H1 (cell line): ENCODE measurements around the gene IRGQ. TPM values are rescaled to one million over a fixed set of nuclear protein-coding genes. Genes with fewer than 3 reads are reported as not detected.
A peak's percentile ranks its signal among the peaks of the same experiment; 100 is the strongest.

Experiments
- CTCF ChIA-PET: fragments of 300-600 bp; sonication (Branson Sonifier 250); formaldehyde crosslinking; loops from one replicate; lab custom pipeline; 2021; ENCODE audit not compliant: partially characterized antibody; lab: Charles Lee
- POLR2A ChIA-PET: fragments of 300-600 bp; sonication (Branson Sonifier 250); formaldehyde crosslinking; loops from one replicate; lab custom pipeline; 2021; ENCODE audit warnings: inconsistent platforms; ENCODE audit not compliant: partially characterized antibody; lab: Charles Lee
- DNase-seq, 2 experiments: peaks; one replicate each; pipeline versions ENCODE4 v3.0.0 to v3.0.0-alpha.2; 2010 to 2022; ENCODE audit warnings: low spot score in 2 of 2, low read depth in 1 of 2, mixed read lengths in 1 of 2
- FAIRE-seq: peaks from 2 replicates; lab custom pipeline; 2011; peaks lifted over from hg19 to GRCh38; lab: Jason Lieb, UNC
- H2AFZ ChIP-seq: 2 replicates; pipeline ENCODE4 v1.8.1; 2012; ENCODE audit warnings: low read length, inconsistent platforms
- H2AK5ac ChIP-seq: 2 replicates; pipeline ENCODE4 v1.6.1; 2013; ENCODE audit warnings: low read depth, low read length
- H2BK120ac ChIP-seq: replicated peaks from 2 replicates; pipeline ENCODE3; 2013; ENCODE audit warnings: low read depth, low read length, inconsistent platforms
- H2BK12ac ChIP-seq: 2 replicates; pipeline ENCODE4 v1.6.1; 2013; ENCODE audit warnings: low read depth, low read length
- H2BK15ac ChIP-seq: 2 replicates; pipeline ENCODE4 v1.6.1; 2013; ENCODE audit warnings: low read length
- H2BK20ac ChIP-seq: 2 replicates; pipeline ENCODE4 v1.6.1; 2013; ENCODE audit warnings: low read length
- H2BK5ac ChIP-seq: 2 replicates; pipeline ENCODE4 v1.6.1; 2013; ENCODE audit warnings: low read depth, low read length
- H3K14ac ChIP-seq: 2 replicates; pipeline ENCODE4 v1.6.1; 2013; ENCODE audit warnings: inconsistent platforms; ENCODE audit not compliant: insufficient read length
- H3K18ac ChIP-seq: 2 replicates; pipeline ENCODE4 v1.6.1; 2013; ENCODE audit warnings: low read length; ENCODE audit errors: extremely low read depth
- H3K23ac ChIP-seq: 2 replicates; pipeline ENCODE4 v1.6.1; 2013; ENCODE audit warnings: inconsistent platforms; ENCODE audit not compliant: insufficient read length
- H3K23me2 ChIP-seq: 2 replicates; pipeline ENCODE4 v1.6.1; 2013; ENCODE audit warnings: low read depth, low read length
- H3K27ac ChIP-seq: 2 replicates; pipeline ENCODE4 v1.6.1; 2011; ENCODE audit warnings: low read depth, low read length, inconsistent platforms
- H3K27me3 ChIP-seq, 4 experiments: replicated peaks in 1 of 4; 1 replicate in 1 of 4; 2 replicates in 3 of 4; pipeline versions ENCODE4 v1.6.1 to v1.8.1; 2011 to 2013; ENCODE audit warnings: low read length in 3 of 4, mild to moderate bottlenecking in 3 of 4, inconsistent platforms in 2 of 4, mixed read lengths in 2 of 4, moderate library complexity in 1 of 4; ENCODE audit not compliant: control insufficient read depth in 3 of 4, insufficient read depth in 3 of 4; ENCODE audit errors: extremely low read depth in 1 of 4
- H3K36me3 ChIP-seq, 4 experiments: 2 replicates each; pipeline versions ENCODE4 v1.6.1 to v1.8.1; 2011 to 2013; ENCODE audit warnings: mild to moderate bottlenecking in 4 of 4, low read length in 3 of 4, moderate library complexity in 2 of 4, control low read depth in 1 of 4, inconsistent platforms in 1 of 4; ENCODE audit not compliant: insufficient read depth in 4 of 4, control insufficient read depth in 2 of 4
- H3K4ac ChIP-seq: replicated peaks from 2 replicates; pipeline ENCODE3; 2013; ENCODE audit warnings: low read length, low read depth, mixed read lengths, inconsistent platforms; ENCODE audit not compliant: insufficient read length
- H3K4me1 ChIP-seq, 4 experiments: replicated peaks in 1 of 4; 1 replicate in 1 of 4; 2 replicates in 3 of 4; pipeline versions ENCODE4 v1.6.1 to v1.8.1; 2011 to 2013; ENCODE audit warnings: low read length in 3 of 4, inconsistent platforms in 2 of 4, mixed read lengths in 1 of 4; ENCODE audit not compliant: insufficient read depth in 4 of 4, control insufficient read depth in 3 of 4
- H3K4me2 ChIP-seq, 2 experiments: 2 replicates each; pipeline versions ENCODE4 v1.6.1 to v1.8.1; 2011 to 2013; ENCODE audit warnings: low read depth in 2 of 2, low read length in 2 of 2, control low read depth in 1 of 2, inconsistent platforms in 1 of 2, mild to moderate bottlenecking in 1 of 2; ENCODE audit not compliant: insufficient read depth in 1 of 2
- H3K4me3 ChIP-seq, 4 experiments: fragments of 200-600, 300-600 bp in 1 of 4; sonication (generic), shearing (Covaris generic), sonication (Bioruptor Twin) in 1 of 4; 2 replicates each; pipeline versions ENCODE4 v1.5.1 to v1.8.1; 2011 to 2016; ENCODE audit warnings: low read length in 4 of 4, low read depth in 3 of 4, control low read depth in 2 of 4, inconsistent platforms in 2 of 4, mild to moderate bottlenecking in 2 of 4, mixed read lengths in 1 of 4, moderate library complexity in 1 of 4; ENCODE audit not compliant: insufficient read depth in 2 of 4; ENCODE audit errors: extremely low read depth in 1 of 4
- H3K56ac ChIP-seq: replicated peaks from 2 replicates; pipeline ENCODE3; 2013; ENCODE audit warnings: low read depth, mild to moderate bottlenecking, mixed read lengths, low read length, inconsistent platforms; ENCODE audit not compliant: insufficient read length
- H3K79me1 ChIP-seq: 2 replicates; pipeline ENCODE4 v1.6.1; 2013; ENCODE audit warnings: low read depth, low read length, control low read depth
- H3K79me2 ChIP-seq, 2 experiments: 2 replicates each; pipeline versions ENCODE4 v1.6.1 to v1.8.1; 2012 to 2013; ENCODE audit warnings: low read length in 2 of 2, mild to moderate bottlenecking in 2 of 2, inconsistent platforms in 1 of 2; ENCODE audit not compliant: insufficient read depth in 2 of 2, control insufficient read depth in 1 of 2
- H3K9ac ChIP-seq, 4 experiments: replicated peaks in 1 of 4; 1 replicate in 1 of 4; 2 replicates in 3 of 4; pipeline versions ENCODE4 v1.6.1 to v1.8.1; 2011 to 2013; ENCODE audit warnings: low read depth in 3 of 4, low read length in 3 of 4, control low read depth in 2 of 4, mild to moderate bottlenecking in 2 of 4, moderate library complexity in 2 of 4, inconsistent platforms in 1 of 4; ENCODE audit errors: extremely low read depth in 1 of 4
- H3K9me3 ChIP-seq, 2 experiments: 2 replicates each; pipeline versions ENCODE4 v1.6.1 to v1.8.1; 2012 to 2013; ENCODE audit warnings: mild to moderate bottlenecking in 2 of 2, moderate library complexity in 2 of 2, control low read depth in 1 of 2, inconsistent platforms in 1 of 2, low read depth in 1 of 2, low read length in 1 of 2, mixed read lengths in 1 of 2; ENCODE audit not compliant: insufficient read depth in 2 of 2
- H4K20me1 ChIP-seq, 2 experiments: replicated peaks in 1 of 2; 2 replicates each; pipeline versions ENCODE3 to v1.8.1; 2011 to 2013; ENCODE audit warnings: inconsistent platforms in 2 of 2, low read length in 2 of 2, mild to moderate bottlenecking in 1 of 2; ENCODE audit not compliant: insufficient read depth in 2 of 2, control insufficient read depth in 1 of 2
- H4K5ac ChIP-seq: 2 replicates; pipeline ENCODE4 v1.6.1; 2013; ENCODE audit warnings: low read length, low read depth, mixed read lengths, inconsistent platforms; ENCODE audit not compliant: insufficient read length
- H4K8ac ChIP-seq: 2 replicates; pipeline ENCODE4 v1.8.0; 2013; ENCODE audit warnings: mild to moderate bottlenecking, moderate library complexity, low read length, inconsistent platforms; ENCODE audit not compliant: insufficient read depth; ENCODE audit errors: extremely low read depth
- H4K91ac ChIP-seq: replicated peaks from 2 replicates; pipeline ENCODE3; 2013; ENCODE audit warnings: low read length, mixed read lengths, inconsistent platforms; ENCODE audit not compliant: insufficient read length
- GTF2F1 ChIP-seq: IDR thresholded peaks from 2 replicates; pipeline ENCODE4 v1.6.1; 2012; ENCODE audit warnings: low read depth, low read length, improper control_type of control experiment, borderline replicate concordance
- KDM1A ChIP-seq: fragments of 200-600, 300-600 bp; sonication (generic); IDR thresholded peaks from 2 replicates; pipeline ENCODE4 v1.7.1; 2016; ENCODE audit warnings: mild to moderate bottlenecking, low read length, borderline replicate concordance
- RXRA ChIP-seq: IDR thresholded peaks from 2 replicates; pipeline ENCODE4 v1.6.1; 2011; ENCODE audit warnings: low read depth, mild to moderate bottlenecking, low read length, moderate library complexity; ENCODE audit not compliant: insufficient read depth
- WGBS, 2 experiments: shearing (Covaris generic) in 1 of 2; methylation state at CpG; one replicate each; pipeline versions ENCODE4 v1.1.6 to v1.1.7; 2013 to 2015; ENCODE audit warnings: low lambda C conversion rate in 2 of 2, mixed read lengths in 2 of 2, inconsistent platforms in 1 of 2, low coverage in 1 of 2, missing lambda C conversion rate in 1 of 2; ENCODE audit not compliant: insufficient replicate concordance in 2 of 2, insufficient coverage in 1 of 2, insufficient read length in 1 of 2; ENCODE audit errors: extremely low coverage in 1 of 2, missing lambda C conversion rate in 1 of 2; 5-methylcytosine and 5-hydroxymethylcytosine counted together
- polyA plus RNA-seq, 7 experiments: library from polyadenylated mRNA; depleted of rRNA in 3 of 7; stranded (reverse) in 5 of 7; unstranded in 2 of 7; fragments of >200 nt in 5 of 7; fragments of 200-250 nt in 2 of 7; gene quantifications; 1 replicate in 5 of 7; 2 replicates in 1 of 7; 4 replicates in 1 of 7; pipeline versions ENCODE4 v1.2.1 to v1.2.3, GENCODE V29; 2011 to 2013; ENCODE audit warnings: missing spikeins in 2 of 7, mixed read lengths in 2 of 7
- total RNA-seq: library from RNA; stranded (reverse); fragmentation: NEBNext Ultra II Directional; extraction: Animal tissue kit (Norgen Biotek cat#: 25700); gene quantifications from 2 replicates; pipeline ENCODE4 v1.2.1, GENCODE V29; 2021

The IRGQ gene
- total and polyA plus RNA-seq, 2 of the 8 experiments (the other 6 are each of a cell fraction or from before 2014, with no cell fraction given) = 16.0 to 42.9 TPM

DNA sequence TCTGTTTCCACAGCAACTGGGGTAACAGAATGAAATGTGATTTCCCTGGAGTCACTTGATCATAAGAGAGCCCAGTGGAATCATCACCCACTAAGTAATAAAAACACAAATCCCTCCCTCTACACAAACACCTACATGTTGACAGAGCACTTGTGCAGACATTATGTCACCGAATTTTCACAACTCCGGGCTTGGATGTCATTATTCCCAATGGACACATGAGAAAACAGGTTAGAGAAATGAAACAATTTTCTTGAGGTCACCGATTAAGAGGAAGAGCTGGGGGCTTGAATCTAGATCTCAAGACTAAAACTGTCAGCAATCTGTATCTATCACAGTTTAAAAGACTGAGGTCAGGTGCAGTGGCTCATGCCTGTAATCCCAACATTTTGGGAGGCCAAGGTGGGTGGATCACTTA, 23.8 kb downstream of the IRGQ start:
- no peak for FAIRE-seq
- no peak overlapping the region for H2BK15ac ChIP-seq
- CTCF ChIA-PET = interaction anchor here (1.2 to 9.3 kb wide), 5 partner anchors 13 to 80 kb away, joined by 3 to 82 read pairs (median 8); no protein-coding TSS in a partner anchor

More for the DNA sequence above, 23.8 kb downstream of the IRGQ start:
- H2BK20ac ChIP-seq = no peak overlapping the region
- H2BK120ac ChIP-seq = no peak overlapping the region
- peaks cover 0 to 4% of the 10 kb centered on the region in 2 experiments for H4K20me1 ChIP-seq
- peaks cover 9% of the 10 kb centered on the region for H3K23me2 ChIP-seq
- POLR2A ChIA-PET = interaction anchor here (1.1 to 1.6 kb wide), 4 partner anchors 24 to 47 kb away, joined by 3 to 12 read pairs (median 3); partner anchors contain the start of genes IRGQ and ZNF576
- no peak overlapping the region for H2BK12ac ChIP-seq
- WGBS, 2 experiments = 88% methylated on average over 3 of the region's 3 CpGs; no CpG with 5 or more reads in 1 of the 2 experiments
- no peak overlapping the region for H4K5ac ChIP-seq
- H2AFZ ChIP-seq = no peak overlapping the region
- H3K56ac ChIP-seq = no peak overlapping the region
- H3K4ac ChIP-seq = no peak overlapping the region
- H3K14ac ChIP-seq = no peak overlapping the region
- H3K79me1 ChIP-seq = peaks cover 7% of the 10 kb centered on the region
- peaks cover 0 to 17% (median 10%) of the 10 kb centered on the region in 4 experiments; a peak in 6 of 7 replicates for H3K4me1 ChIP-seq
- no peaks in the 10 kb centered on the region; a peak in 2 of 8 replicates for H3K36me3 ChIP-seq
- no peak overlapping the region for H3K4me2 ChIP-seq
- H3K4me3 ChIP-seq = 0 out of 8 replicates have a peak overlapping the region, but pooled peaks of 1 of the 4 experiments have one; percentile 1
- TF ChIP-seq GTF2F1 = no peak
- no peak for TF ChIP-seq KDM1A
- no peak for TF ChIP-seq RXRA
- TF ChIP-seq, all 59 proteins: peak for 0
- Histone ChIP-seq H3K27me3 (no peaks in the 10 kb centered on the region), H3K23ac (no peak overlapping the region), H4K8ac (no peak overlapping the region), H3K9me3 (no peaks in the 10 kb centered on the region), H3K9ac (no peak overlapping the region), H2AK5ac (no peak overlapping the region), H3K18ac (no peak overlapping the region), H3K27ac (no peak overlapping the region), H3K79me2 (peaks cover 0 to 10% of the 10 kb centered on the region in 2 experiments; a peak in 2 of 4 replicates), H4K91ac (no peak overlapping the region), H2BK5ac (no peak overlapping the region)
- no peak for DNase-seq
